ENCODE data around the gene SLC1A5. TPM values are rescaled to one million over a fixed set of nuclear protein-coding genes. Genes with fewer than 3 reads are reported as not detected.

The SLC1A5 gene
- total RNA-seq, 1 experiment from 2014 or later, result 104 TPM

DNA sequence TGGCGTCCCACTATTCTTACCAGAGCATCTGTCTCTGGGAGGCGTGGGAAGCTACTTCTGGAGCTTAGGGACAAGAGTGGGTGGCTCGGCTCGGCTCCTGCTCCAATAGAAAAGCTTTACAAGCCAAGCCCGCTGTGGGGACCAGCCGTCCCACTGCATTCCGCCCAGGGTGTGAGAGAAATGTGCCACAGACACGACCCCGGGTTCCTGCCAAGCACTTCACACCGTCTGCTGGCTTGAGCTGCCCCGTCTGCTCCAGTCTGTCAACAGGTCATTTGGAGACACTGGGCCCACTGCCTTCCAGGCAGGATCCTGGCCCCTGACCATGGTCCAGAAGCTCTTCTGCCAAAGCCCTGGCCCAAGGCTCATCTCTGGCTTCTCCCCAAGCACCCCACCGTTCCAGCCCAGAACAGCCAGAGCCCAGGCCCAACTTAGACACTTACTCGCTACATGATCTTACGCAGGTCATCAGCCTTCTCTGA, 49.1 kb downstream of the SLC1A5 start:
- no peaks in the 10 kb centered on the region for H3K27me3 ChIP-seq (ENCODE audit: control insufficient read depth, insufficient read depth, low read length)
- intact Hi-C loops (cut with micrococcal nuclease; ENCODE audit: unreplicated experiment) (no loop called here), in situ Hi-C loops (cut with HindIII; ENCODE audit: low pct_unique_long_range_greater_than_20kb, low sequenced_read_pairs) (no loop called here)
- peaks cover 3% of the 10 kb centered on the region; the same call in 1 of the 2 replicates for H3K4me1 ChIP-seq (ENCODE audit: control insufficient read depth, insufficient read depth, low read length)
- BruUV-seq (replicated peaks), result no TSS peak
- TF ChIP-seq, protein P1, sequence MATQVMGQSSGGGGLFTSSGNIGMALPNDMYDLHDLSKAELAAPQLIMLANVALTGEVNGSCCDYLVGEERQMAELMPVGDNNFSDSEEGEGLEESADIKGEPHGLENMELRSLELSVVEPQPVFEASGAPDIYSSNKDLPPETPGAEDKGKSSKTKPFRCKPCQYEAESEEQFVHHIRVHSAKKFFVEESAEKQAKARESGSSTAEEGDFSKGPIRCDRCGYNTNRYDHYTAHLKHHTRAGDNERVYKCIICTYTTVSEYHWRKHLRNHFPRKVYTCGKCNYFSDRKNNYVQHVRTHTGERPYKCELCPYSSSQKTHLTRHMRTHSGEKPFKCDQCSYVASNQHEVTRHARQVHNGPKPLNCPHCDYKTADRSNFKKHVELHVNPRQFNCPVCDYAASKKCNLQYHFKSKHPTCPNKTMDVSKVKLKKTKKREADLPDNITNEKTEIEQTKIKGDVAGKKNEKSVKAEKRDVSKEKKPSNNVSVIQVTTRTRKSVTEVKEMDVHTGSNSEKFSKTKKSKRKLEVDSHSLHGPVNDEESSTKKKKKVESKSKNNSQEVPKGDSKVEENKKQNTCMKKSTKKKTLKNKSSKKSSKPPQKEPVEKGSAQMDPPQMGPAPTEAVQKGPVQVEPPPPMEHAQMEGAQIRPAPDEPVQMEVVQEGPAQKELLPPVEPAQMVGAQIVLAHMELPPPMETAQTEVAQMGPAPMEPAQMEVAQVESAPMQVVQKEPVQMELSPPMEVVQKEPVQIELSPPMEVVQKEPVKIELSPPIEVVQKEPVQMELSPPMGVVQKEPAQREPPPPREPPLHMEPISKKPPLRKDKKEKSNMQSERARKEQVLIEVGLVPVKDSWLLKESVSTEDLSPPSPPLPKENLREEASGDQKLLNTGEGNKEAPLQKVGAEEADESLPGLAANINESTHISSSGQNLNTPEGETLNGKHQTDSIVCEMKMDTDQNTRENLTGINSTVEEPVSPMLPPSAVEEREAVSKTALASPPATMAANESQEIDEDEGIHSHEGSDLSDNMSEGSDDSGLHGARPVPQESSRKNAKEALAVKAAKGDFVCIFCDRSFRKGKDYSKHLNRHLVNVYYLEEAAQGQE (IDR thresholded peaks at IDR 0.05; ENCODE audit: insufficient read depth in 1 of 2, low read depth in 2 of 2, low read length in 1 of 2), result no peak
- TF ChIP-seq, protein P2, sequence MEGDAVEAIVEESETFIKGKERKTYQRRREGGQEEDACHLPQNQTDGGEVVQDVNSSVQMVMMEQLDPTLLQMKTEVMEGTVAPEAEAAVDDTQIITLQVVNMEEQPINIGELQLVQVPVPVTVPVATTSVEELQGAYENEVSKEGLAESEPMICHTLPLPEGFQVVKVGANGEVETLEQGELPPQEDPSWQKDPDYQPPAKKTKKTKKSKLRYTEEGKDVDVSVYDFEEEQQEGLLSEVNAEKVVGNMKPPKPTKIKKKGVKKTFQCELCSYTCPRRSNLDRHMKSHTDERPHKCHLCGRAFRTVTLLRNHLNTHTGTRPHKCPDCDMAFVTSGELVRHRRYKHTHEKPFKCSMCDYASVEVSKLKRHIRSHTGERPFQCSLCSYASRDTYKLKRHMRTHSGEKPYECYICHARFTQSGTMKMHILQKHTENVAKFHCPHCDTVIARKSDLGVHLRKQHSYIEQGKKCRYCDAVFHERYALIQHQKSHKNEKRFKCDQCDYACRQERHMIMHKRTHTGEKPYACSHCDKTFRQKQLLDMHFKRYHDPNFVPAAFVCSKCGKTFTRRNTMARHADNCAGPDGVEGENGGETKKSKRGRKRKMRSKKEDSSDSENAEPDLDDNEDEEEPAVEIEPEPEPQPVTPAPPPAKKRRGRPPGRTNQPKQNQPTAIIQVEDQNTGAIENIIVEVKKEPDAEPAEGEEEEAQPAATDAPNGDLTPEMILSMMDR (IDR thresholded peaks at IDR 0.05), result no peak
- TF ChIP-seq TCF7L2 (IDR thresholded peaks at IDR 0.05; ENCODE audit: low read depth, low read length), result no peak
- TF ChIP-seq POLR2AphosphoS5 (IDR thresholded peaks at IDR 0.05; ENCODE audit: low read depth, low read length), result no peak
- no peak for TF ChIP-seq SIN3A (IDR thresholded peaks at IDR 0.05; ENCODE audit: borderline replicate concordance, insufficient read depth, low read depth, low read length)
- peaks cover 6% of the 10 kb centered on the region for H3K36me3 ChIP-seq (ENCODE audit: control insufficient read depth, insufficient read depth, low read length)
- POLR2A ChIA-PET, result no interaction called here
- H3K4me3 ChIP-seq (ENCODE audit: low read depth in 2 of 2, low read length in 2 of 2), result no peak overlapping the region
- no peak for DNase-seq (ENCODE audit: low read depth, low spot score)
- ATAC-seq, result no peak
- CTCF ChIA-PET, result no interaction called here
- no peaks in the 10 kb centered on the region for H3K9me3 ChIP-seq (ENCODE audit: control insufficient read depth, insufficient read depth, low read depth, low read length)
- H3K27ac ChIP-seq (ENCODE audit: low read length), result no peak overlapping the region

DNA sequence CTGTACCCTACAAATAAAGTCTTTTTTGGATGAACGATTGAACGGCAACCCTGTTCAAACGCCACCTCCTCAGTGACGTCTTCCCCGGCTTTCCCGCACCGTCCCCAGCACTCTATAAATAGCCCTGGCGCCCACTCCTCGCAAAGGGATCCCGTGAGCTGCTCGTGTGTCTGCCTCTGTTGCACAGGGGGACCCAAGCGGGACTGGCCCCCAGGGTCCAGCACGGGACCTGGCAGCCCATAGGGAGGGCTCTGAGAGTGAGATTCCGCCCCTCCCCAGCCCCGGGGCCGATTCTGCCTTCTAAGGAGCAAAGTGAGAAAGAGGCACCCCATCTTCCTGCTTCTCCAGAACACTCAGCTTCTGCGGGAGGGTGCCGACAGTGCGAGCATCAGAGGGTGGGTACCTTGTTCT, 50.6 kb downstream of the SLC1A5 start:
- ATAC-seq (no peak), DNase-seq (ENCODE audit: low read depth, low spot score) (no peak)
- H3K27ac ChIP-seq (ENCODE audit: low read length), result no peak overlapping the region
- H3K4me1 ChIP-seq (ENCODE audit: control insufficient read depth, insufficient read depth, low read length), result no peaks in the 10 kb centered on the region
- H3K4me3 ChIP-seq (ENCODE audit: low read depth in 2 of 2, low read length in 2 of 2), result no peak overlapping the region
- ChIA-PET POLR2A (interaction anchor here (0.6 kb wide), 1 partner anchor 65 kb away, joined by 3 read pairs; no protein-coding TSS in a partner anchor), CTCF (no interaction called here)
- no peaks in the 10 kb centered on the region for H3K9me3 ChIP-seq (ENCODE audit: control insufficient read depth, insufficient read depth, low read depth, low read length)
- no peaks in the 10 kb centered on the region for H3K27me3 ChIP-seq (ENCODE audit: control insufficient read depth, insufficient read depth, low read length)
- TF ChIP-seq SIN3A (IDR thresholded peaks at IDR 0.05; ENCODE audit: borderline replicate concordance, insufficient read depth, low read depth, low read length) (no peak), POLR2AphosphoS5 (IDR thresholded peaks at IDR 0.05; ENCODE audit: low read depth, low read length) (no peak), TCF7L2 (IDR thresholded peaks at IDR 0.05; ENCODE audit: low read depth, low read length) (no peak)
- TF ChIP-seq, protein P2 (IDR thresholded peaks at IDR 0.05), result no peak
- TF ChIP-seq, protein P1 (IDR thresholded peaks at IDR 0.05; ENCODE audit: insufficient read depth in 1 of 2, low read depth in 2 of 2, low read length in 1 of 2), result no peak
- H3K36me3 ChIP-seq (ENCODE audit: control insufficient read depth, insufficient read depth, low read length), result peaks cover 7% of the 10 kb centered on the region
- in situ Hi-C loops (cut with HindIII; ENCODE audit: low pct_unique_long_range_greater_than_20kb, low sequenced_read_pairs) (no loop called here), intact Hi-C loops (cut with micrococcal nuclease; ENCODE audit: unreplicated experiment) (no loop called here)
- BruUV-seq (replicated peaks), result no TSS peak

Measured in Panc1 (cell line).